GM12891 (cell line): Measurements from ENCODE around the gene PCNX2.

Experiments
- POLR2A ChIP-seq: IDR thresholded peaks from 2 replicates; pipeline ENCODE4 v1.6.1; 2011; ENCODE audit warnings: low read depth, low read length, control low read depth
- POLR2AphosphoS5 ChIP-seq: IDR thresholded peaks from 2 replicates; pipeline ENCODE4 v1.6.1; 2011; ENCODE audit warnings: low read depth, low read length, control low read depth
- TAF1 ChIP-seq: IDR thresholded peaks from 2 replicates; pipeline ENCODE4 v1.6.1; 2011; ENCODE audit warnings: low read depth, low read length, control low read depth

DNA sequence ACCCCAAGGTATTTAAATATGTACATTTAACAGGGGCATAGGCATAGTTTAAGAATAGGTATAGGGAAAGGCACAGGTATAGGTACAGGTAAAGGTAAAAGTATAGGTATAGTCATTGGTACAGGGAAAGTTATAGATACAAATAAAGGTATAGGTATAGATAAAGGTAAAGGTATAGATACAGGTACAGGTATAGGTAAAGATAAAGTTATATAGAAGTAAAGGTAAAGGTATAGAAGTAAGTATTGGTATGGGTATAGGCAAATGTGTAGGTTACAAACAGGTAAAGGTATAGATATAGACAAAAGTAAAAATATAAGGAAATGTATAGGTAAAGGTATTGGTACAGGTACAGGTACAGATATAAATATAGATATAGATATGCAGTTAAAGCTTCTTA, 137.2 kb downstream of the PCNX2 start:
- no peak for TF ChIP-seq POLR2A
- no peak for TF ChIP-seq TAF1
- TF ChIP-seq POLR2AphosphoS5, result no peak
